ENCODE results near the gene CD6.
"Not testable (repeated sequence)": the region's sequence is repeated elsewhere in the genome, so short reads cannot be mapped to it uniquely, and the experiment has no call there.

The CD6 gene

GRCh38 chr11:61061081-61061826 lies 89.8 kb downstream of the CD6 start:
- DNase-seq = peak; percentile 98

- no peak for DNase-seq
These were observed 90.9 kb downstream of the CD6 start for GRCh38 chr11:61062181-61062930.

GRCh38 chr11:61065236-61065635 lies 93.8 kb downstream of the CD6 start:
- not testable (repeated sequence) for DNase-seq

GRCh38 chr11:61065955-61066638 lies 94.6 kb downstream of the CD6 start:
- DNase-seq = peak; percentile 86

GRCh38 chr11:61066645-61067044 lies 95.2 kb downstream of the CD6 start:
- DNase-seq = no peak

- DNase-seq = no peak
These were observed 96.4 kb downstream of the CD6 start for GRCh38 chr11:61067782-61068446.

GRCh38 chr11:61068581-61068980 lies 97.1 kb downstream of the CD6 start:
- DNase-seq = no peak

GRCh38 chr11:61069427-61069826 lies 97.9 kb downstream of the CD6 start:
- DNase-seq = no peak

All from activated CD4-positive, alpha-beta T cell treated with anti-CD3 and anti-CD28 coated beads, Interleukin-2, amount 50 U/mL, for 16 hours (primary cell).